Smooth muscle cell (in vitro differentiated cells): ENCODE results near the gene NDUFB8. TPM values are rescaled to one million over a fixed set of nuclear protein-coding genes. Genes with fewer than 3 reads are reported as not detected.

Experiments
- DNase-seq: peaks from one replicate; lab custom pipeline; 2025; ENCODE audit not compliant: unreplicated experiment; lab: John Stamatoyannopoulos, UW
- H2AFZ ChIP-seq: fragments of 200-600 bp; sonication (generic); 2 replicates; pipeline ENCODE4 v1.6.0; 2016; ENCODE audit warnings: antibody characterized with exemption, low read depth, mild to moderate bottlenecking
- H3F3A ChIP-seq: fragments of 200-600 bp; sonication (generic); 2 replicates; pipeline ENCODE4 v1.6.0; 2017; ENCODE audit warnings: antibody characterized with exemption, low read depth
- H3K27ac ChIP-seq: fragments of 200-600 bp; sonication (generic); 2 replicates; pipeline ENCODE4 v1.5.1; 2016; ENCODE audit warnings: low read depth, mild to moderate bottlenecking
- H3K27me3 ChIP-seq: fragments of 200-600 bp; sonication (generic); 2 replicates; pipeline ENCODE4 v1.6.1; 2016; ENCODE audit warnings: low read depth, mild to moderate bottlenecking
- H3K36me3 ChIP-seq: fragments of 200-600 bp; sonication (generic); 2 replicates; pipeline ENCODE4 v1.5.1; 2016; ENCODE audit warnings: low read depth
- H3K4me1 ChIP-seq: fragments of 200-600 bp; sonication (generic); 2 replicates; pipeline ENCODE4 v1.5.1; 2016; ENCODE audit warnings: low read depth
- H3K4me2 ChIP-seq: fragments of 200-600 bp; sonication (generic); 2 replicates; pipeline ENCODE4 v1.6.0; 2016; ENCODE audit warnings: mild to moderate bottlenecking
- H3K4me3 ChIP-seq: fragments of 200-600 bp; sonication (generic); 2 replicates; pipeline ENCODE4 v1.5.1; 2016; ENCODE audit warnings: mild to moderate bottlenecking
- H3K79me2 ChIP-seq: fragments of 200-600 bp; sonication (generic); 2 replicates; pipeline ENCODE4 v1.6.0; 2016; ENCODE audit warnings: low read depth, mild to moderate bottlenecking
- H3K9ac ChIP-seq: fragments of 200-600 bp; sonication (generic); 2 replicates; pipeline ENCODE4 v1.6.0; 2016; ENCODE audit warnings: low read depth
- H3K9me3 ChIP-seq: fragments of 200-600 bp; sonication (generic); replicated peaks from 2 replicates; pipeline ENCODE4 v1.5.1; 2016; ENCODE audit warnings: low read depth
- H4K20me1 ChIP-seq: fragments of 200-600 bp; sonication (generic); 2 replicates; pipeline ENCODE4 v1.6.0; 2016; ENCODE audit warnings: low read depth
- WGBS: methylation state at CpG from one replicate; pipeline ENCODE4 v1.1.7; 2016; ENCODE audit warnings: low lambda C conversion rate; 5-methylcytosine and 5-hydroxymethylcytosine counted together
- polyA plus RNA-seq: library from polyadenylated mRNA; unstranded; fragments of >200 nt; fragmentation: Nextera tagmentation; extraction: Ambion mirVana; gene quantifications from 2 replicates; pipeline ENCODE4 v1.2.1, GENCODE V29; 2016
- total RNA-seq: library from RNA; depleted of rRNA; stranded (reverse); fragments of >200 nt; gene quantifications from 2 replicates; pipeline ENCODE4 v1.2.3, GENCODE V29; 2014
- TF ChIP-seq, protein P1 (sequence below): fragments of 200-600 bp; sonication (generic); IDR thresholded peaks from 2 replicates; pipeline ENCODE4 v1.5.1; 2017; ENCODE audit warnings: borderline replicate concordance, mild to moderate bottlenecking, antibody characterized with exemption; ENCODE audit not compliant: insufficient read depth, poor library complexity, severe bottlenecking

Gene NDUFB8
- total and polyA plus RNA-seq, 2 experiments from 2014 or later, result 128 to 430 TPM

DNA sequence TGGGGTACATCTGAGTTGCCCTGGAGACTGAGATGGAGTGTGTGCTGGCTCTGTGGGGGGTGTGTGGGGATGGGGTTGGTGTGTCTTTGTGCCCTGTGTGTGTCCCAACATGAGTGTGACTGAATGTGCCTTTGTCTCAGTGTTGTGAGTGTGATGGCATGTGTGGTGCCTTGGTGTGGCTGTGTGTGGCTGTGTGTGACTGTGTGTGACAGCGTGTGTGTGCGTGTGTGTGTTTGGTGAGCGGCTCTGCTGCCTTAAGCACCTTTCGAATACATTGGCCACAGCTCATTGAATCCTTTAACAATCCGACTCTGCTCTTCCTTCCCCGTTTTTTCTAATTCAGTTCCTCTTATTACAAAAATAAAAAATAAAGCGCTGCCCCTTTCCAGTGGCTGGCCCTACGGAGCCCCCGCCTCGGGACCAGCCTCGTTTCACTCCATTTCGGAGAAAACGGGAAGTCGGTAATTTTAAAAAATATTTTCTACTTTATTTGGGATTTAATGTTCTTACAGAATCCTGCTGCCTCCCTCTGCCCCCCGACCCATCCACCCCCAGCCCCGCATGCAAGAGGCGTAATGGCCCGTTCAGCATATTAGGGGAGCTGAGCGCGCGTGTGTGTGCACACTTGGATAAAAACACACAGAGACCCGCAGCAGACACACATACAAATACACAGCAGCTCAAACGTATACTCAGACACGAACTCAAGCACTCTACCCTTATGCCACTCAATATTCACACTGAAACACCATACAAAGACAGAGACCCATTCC is 41.6 kb upstream of the NDUFB8 start:
- peaks cover 70% of the 10 kb centered on the region for H3K27me3 ChIP-seq
- no peaks in the 10 kb centered on the region for H3K79me2 ChIP-seq
- no peak overlapping the region for H3K4me3 ChIP-seq
- no peak overlapping the region for H3K9ac ChIP-seq
- 88% methylated on average over 24 of the region's 24 CpGs for WGBS
- TF ChIP-seq, protein P1, sequence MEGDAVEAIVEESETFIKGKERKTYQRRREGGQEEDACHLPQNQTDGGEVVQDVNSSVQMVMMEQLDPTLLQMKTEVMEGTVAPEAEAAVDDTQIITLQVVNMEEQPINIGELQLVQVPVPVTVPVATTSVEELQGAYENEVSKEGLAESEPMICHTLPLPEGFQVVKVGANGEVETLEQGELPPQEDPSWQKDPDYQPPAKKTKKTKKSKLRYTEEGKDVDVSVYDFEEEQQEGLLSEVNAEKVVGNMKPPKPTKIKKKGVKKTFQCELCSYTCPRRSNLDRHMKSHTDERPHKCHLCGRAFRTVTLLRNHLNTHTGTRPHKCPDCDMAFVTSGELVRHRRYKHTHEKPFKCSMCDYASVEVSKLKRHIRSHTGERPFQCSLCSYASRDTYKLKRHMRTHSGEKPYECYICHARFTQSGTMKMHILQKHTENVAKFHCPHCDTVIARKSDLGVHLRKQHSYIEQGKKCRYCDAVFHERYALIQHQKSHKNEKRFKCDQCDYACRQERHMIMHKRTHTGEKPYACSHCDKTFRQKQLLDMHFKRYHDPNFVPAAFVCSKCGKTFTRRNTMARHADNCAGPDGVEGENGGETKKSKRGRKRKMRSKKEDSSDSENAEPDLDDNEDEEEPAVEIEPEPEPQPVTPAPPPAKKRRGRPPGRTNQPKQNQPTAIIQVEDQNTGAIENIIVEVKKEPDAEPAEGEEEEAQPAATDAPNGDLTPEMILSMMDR, result no peak
- H3K4me2 ChIP-seq, result no peak overlapping the region
- no peaks in the 10 kb centered on the region for H3K9me3 ChIP-seq
- no peak for DNase-seq
- no peaks in the 10 kb centered on the region for H3K36me3 ChIP-seq
- H3K4me1 ChIP-seq, result no peaks in the 10 kb centered on the region
- no peaks in the 10 kb centered on the region for H4K20me1 ChIP-seq
- H2AFZ ChIP-seq, result no peak overlapping the region
- no peak overlapping the region for H3K27ac ChIP-seq
- no peaks in the 10 kb centered on the region for H3F3A ChIP-seq

DNA sequence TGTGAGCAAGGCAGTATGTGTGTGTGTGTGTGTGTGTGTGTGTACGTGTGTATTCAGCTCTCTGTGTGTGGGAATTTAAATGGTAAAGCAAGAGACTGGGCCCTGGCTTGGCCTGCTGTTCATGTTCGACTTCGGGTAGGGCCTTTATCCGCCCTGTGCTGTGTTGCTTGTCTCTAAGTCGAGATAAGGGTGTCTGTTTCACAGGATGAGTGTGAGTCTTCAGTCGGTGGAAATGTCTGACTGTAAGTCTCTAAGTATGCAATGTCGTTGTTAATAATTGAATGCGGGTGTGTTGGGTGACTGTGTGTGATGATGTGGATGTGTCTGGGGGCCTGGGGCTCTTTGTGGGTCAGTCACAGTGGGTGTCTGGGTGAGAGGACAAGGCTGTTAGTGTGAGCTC is 40.8 kb upstream of the NDUFB8 start:
- Histone ChIP-seq H3K4me2 (no peak overlapping the region), H3K27ac (no peak overlapping the region), H3K4me3 (no peak overlapping the region), H3K36me3 (no peaks in the 10 kb centered on the region), H4K20me1 (no peaks in the 10 kb centered on the region), H3F3A (no peaks in the 10 kb centered on the region), H3K9me3 (no peaks in the 10 kb centered on the region), H3K4me1 (no peaks in the 10 kb centered on the region), H3K27me3 (peaks cover 70% of the 10 kb centered on the region), H2AFZ (no peak overlapping the region), H3K9ac (no peak overlapping the region), H3K79me2 (no peaks in the 10 kb centered on the region)
- WGBS, result 34% methylated on average over 8 of the region's 8 CpGs
- TF ChIP-seq, protein P1, result no peak
- no peak for DNase-seq

DNA sequence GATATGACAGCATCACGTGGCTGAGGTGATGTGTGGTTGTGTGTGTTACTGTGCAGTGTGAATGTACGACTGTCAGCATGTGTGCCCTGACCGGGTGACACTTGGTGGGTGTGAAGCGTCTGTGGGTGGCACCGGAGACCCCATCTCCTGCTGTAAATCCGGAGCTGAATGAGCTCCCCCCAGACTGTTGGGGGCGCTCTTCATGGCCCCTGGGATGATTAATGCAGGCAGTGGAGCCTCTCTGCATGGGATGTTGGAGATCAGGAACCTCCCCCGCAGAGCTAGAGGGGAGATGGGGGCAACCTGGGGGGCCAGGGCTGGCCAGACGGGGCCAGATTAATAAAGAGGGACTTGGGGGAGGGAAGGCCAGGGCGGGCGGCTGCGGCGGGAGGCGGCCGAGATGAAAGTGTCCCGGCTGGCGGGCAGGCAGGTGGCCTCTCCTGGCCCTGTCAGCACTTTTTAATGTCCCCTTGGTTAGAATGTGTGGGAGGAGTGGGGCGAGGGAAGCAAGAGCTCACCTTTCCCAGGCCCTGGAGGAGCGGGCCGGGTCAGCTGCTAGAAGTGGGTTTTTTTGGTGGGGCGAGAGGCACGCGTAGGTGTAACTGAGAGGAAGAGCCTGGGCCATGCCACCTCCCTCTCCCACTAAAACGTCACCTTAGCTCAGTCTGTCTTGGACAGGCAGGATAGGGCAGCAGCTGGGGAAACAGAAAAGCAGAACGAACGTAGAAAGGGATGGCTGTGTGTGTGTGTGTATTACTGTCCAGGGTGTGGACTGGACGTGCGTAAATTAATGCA is 40.2 kb upstream of the NDUFB8 start:
- 34% methylated on average over 28 of the region's 28 CpGs for WGBS
- Histone ChIP-seq H3K4me3 (no peak overlapping the region), H3K4me2 (no peak overlapping the region)

More for the DNA sequence above, 40.2 kb upstream of the NDUFB8 start:
- Histone ChIP-seq H3K27ac (no peak overlapping the region), H3K9me3 (no peaks in the 10 kb centered on the region), H3K4me1 (no peaks in the 10 kb centered on the region), H3K27me3 (peaks cover 70% of the 10 kb centered on the region), H3K79me2 (no peaks in the 10 kb centered on the region), H4K20me1 (no peaks in the 10 kb centered on the region), H3K9ac (no peak overlapping the region), H2AFZ (no peak overlapping the region), H3F3A (no peaks in the 10 kb centered on the region), H3K36me3 (no peaks in the 10 kb centered on the region)
- no peak for DNase-seq
- TF ChIP-seq, protein P1, result no peak
